GM23338 (cell line): ENCODE results near the gene AMFR. TPM values are rescaled to one million over a fixed set of nuclear protein-coding genes. Genes with fewer than 3 reads are reported as not detected.

Experiments
- ATAC-seq: fragments of 200-7000 bp; cut with Tn5 transposase; 3 replicates; pipeline ENCODE4 v1.9.1; 2020
- DNase-seq: peaks from one replicate; pipeline ENCODE4 v3.0.0-alpha.2; 2015; ENCODE audit warnings: low spot score
- H2AFZ ChIP-seq: fragments of 200-600 bp; sonication (generic); 2 replicates; pipeline ENCODE4 v1.8.0; 2016; ENCODE audit warnings: antibody characterized with exemption, mild to moderate bottlenecking, moderate library complexity
- H3F3A ChIP-seq: fragments of 200-600 bp; sonication (generic); replicated peaks from 2 replicates; pipeline ENCODE4 v1.8.0; 2017; ENCODE audit warnings: antibody characterized with exemption, mixed run types, low read depth
- H3K27ac ChIP-seq: fragments of 200-600 bp; sonication (generic); 2 replicates; pipeline ENCODE4 v1.6.1; 2016; ENCODE audit warnings: low read depth
- H3K27me3 ChIP-seq: fragments of 200-600 bp; sonication (generic); 2 replicates; pipeline ENCODE4 v1.8.0; 2016; ENCODE audit warnings: mild to moderate bottlenecking, mixed run types, moderate library complexity; ENCODE audit not compliant: insufficient read depth
- H3K36me3 ChIP-seq: fragments of 200-600 bp; sonication (generic); 2 replicates; pipeline ENCODE4 v1.8.0; 2016; ENCODE audit warnings: mild to moderate bottlenecking; ENCODE audit not compliant: insufficient read depth
- H3K4me1 ChIP-seq: fragments of 200-600 bp; sonication (generic); 2 replicates; pipeline ENCODE4 v1.8.0; 2016; ENCODE audit warnings: mild to moderate bottlenecking, moderate library complexity; ENCODE audit not compliant: insufficient read depth
- H3K4me2 ChIP-seq: fragments of 200-600 bp; sonication (generic); 2 replicates; pipeline ENCODE4 v1.7.1; 2017; ENCODE audit warnings: mixed run types
- H3K4me3 ChIP-seq: fragments of 200-600 bp; sonication (generic); 2 replicates; pipeline ENCODE4 v1.6.1; 2016; ENCODE audit warnings: mixed run types
- H3K79me2 ChIP-seq: fragments of 200-600 bp; sonication (generic); replicated peaks from 2 replicates; pipeline ENCODE4 v1.8.0; 2017; ENCODE audit warnings: mild to moderate bottlenecking; ENCODE audit not compliant: insufficient read depth
- H3K9me2 ChIP-seq: fragments of 200-600 bp; sonication (generic); 2 replicates; pipeline ENCODE4 v1.8.0; 2017; ENCODE audit not compliant: insufficient read depth
- H4K20me1 ChIP-seq: fragments of 200-600 bp; sonication (generic); replicated peaks from 2 replicates; pipeline ENCODE4 v1.8.0; 2017; ENCODE audit warnings: mild to moderate bottlenecking; ENCODE audit not compliant: insufficient read depth
- H3K27ac Mint-ChIP-seq: 2 replicates; pipeline ENCODE4 v1.8.0; 2020; ENCODE audit warnings: inconsistent platforms, mild to moderate bottlenecking, moderate library complexity, mixed read lengths
- H3K27me3 Mint-ChIP-seq: 3 replicates; pipeline ENCODE4 v1.8.0; 2022; ENCODE audit warnings: low read depth, mild to moderate bottlenecking, moderate library complexity, mixed read lengths, inconsistent platforms; ENCODE audit not compliant: insufficient read depth, poor library complexity
- H3K36me3 Mint-ChIP-seq: 3 replicates; pipeline ENCODE4 v1.8.0; 2021; ENCODE audit warnings: low read depth, mild to moderate bottlenecking, inconsistent platforms, moderate library complexity, mixed read lengths
- H3K4me1 Mint-ChIP-seq: 3 replicates; pipeline ENCODE4 v1.8.0; 2020; ENCODE audit warnings: mild to moderate bottlenecking, inconsistent platforms, mixed read lengths
- H3K4me3 Mint-ChIP-seq: 3 replicates; pipeline ENCODE4 v1.8.0; 2021; ENCODE audit warnings: moderate library complexity, mild to moderate bottlenecking, inconsistent platforms, mixed read lengths
- H3K9me3 Mint-ChIP-seq: 3 replicates; pipeline ENCODE4 v1.8.0; 2020; ENCODE audit warnings: moderate library complexity, mild to moderate bottlenecking, inconsistent platforms, mixed read lengths
- CREB1 ChIP-seq: fragments of 250-450 bp; sonication (Bioruptor Pico); IDR thresholded peaks from 2 replicates; pipeline ENCODE4 v1.5.0; 2020; ENCODE audit warnings: low read depth, mild to moderate bottlenecking, moderate library complexity
- CTCF ChIP-seq, 2 experiments: fragments of 200-600 bp in 1 of 2; sonication (generic) in 1 of 2; conservative IDR thresholded peaks; 2 replicates each; pipeline versions ENCODE4 v1.5.1 to v1.6.1; 2016 to 2017; ENCODE audit warnings: antibody characterized with exemption in 2 of 2, low read depth in 2 of 2, mild to moderate bottlenecking in 2 of 2, moderate library complexity in 1 of 2
- ETS1 ChIP-seq: IDR thresholded peaks from 2 replicates; pipeline ENCODE4 v1.6.1; 2016; ENCODE audit warnings: antibody characterized with exemption
- EZH2 ChIP-seq: fragments of 200-600 bp; sonication (generic); IDR thresholded peaks from one replicate; pipeline ENCODE4 v1.8.0; 2017; ENCODE audit warnings: antibody characterized with exemption, mild to moderate bottlenecking, low read depth; ENCODE audit not compliant: unreplicated experiment
- NANOG ChIP-seq: IDR thresholded peaks from 2 replicates; pipeline ENCODE4 v1.6.1; 2016; ENCODE audit warnings: antibody characterized with exemption, borderline replicate concordance
- REST ChIP-seq: IDR thresholded peaks from one replicate; pipeline ENCODE4 v1.6.1; 2018; ENCODE audit warnings: antibody characterized with exemption; ENCODE audit not compliant: unreplicated experiment
- STAT1 ChIP-seq: IDR thresholded peaks from one replicate; pipeline ENCODE4 v1.6.1; 2016; ENCODE audit warnings: antibody characterized with exemption; ENCODE audit not compliant: unreplicated experiment
- ZNF114 ChIP-seq: fragments of 250-450 bp; sonication (Bioruptor Pico); IDR thresholded peaks from 2 replicates; pipeline ENCODE4 v1.5.0; 2020; ENCODE audit warnings: mild to moderate bottlenecking, moderate library complexity
- ZNF462 ChIP-seq: fragments of 250-450 bp; sonication (Bioruptor Pico); IDR thresholded peaks from 2 replicates; pipeline ENCODE4 v1.5.0; 2020; ENCODE audit warnings: mild to moderate bottlenecking, moderate library complexity
- polyA plus RNA-seq: library from polyadenylated mRNA; unstranded; fragments of >200 nt; fragmentation: Nextera tagmentation; extraction: Ambion mirVana; gene quantifications from 2 replicates; pipeline ENCODE4 v1.2.1, GENCODE V29; 2016
- total RNA-seq: library from RNA; depleted of rRNA; stranded (reverse); fragments of >200 nt; shearing (Covaris generic); gene quantifications from 2 replicates; pipeline ENCODE4 v1.2.3, GENCODE V29; 2014

The AMFR gene
- total and polyA plus RNA-seq, 2 experiments from 2014 or later, result 9.0 to 41.1 TPM

GRCh38 chr16:56450275-56450985, 25.1 kb upstream of the AMFR start:
- 0 out of 2 replicates have a peak overlapping the region, but pooled peaks have one; percentile 42 for H3K27ac ChIP-seq
- H3K4me1 ChIP-seq, result peaks cover 25% of the 10 kb centered on the region; the same call in 1 of the 2 replicates
- no peak for TF ChIP-seq ETS1
- no peak for TF ChIP-seq EZH2
- no peak for TF ChIP-seq ZNF114
- TF ChIP-seq CTCF (conservative IDR thresholded peaks at IDR 0.05; ENCODE audit: low read depth in 2 of 2), result no peak
- TF ChIP-seq ZNF462 (CRISPR knock-in tag), result no peak
- TF ChIP-seq REST, result no peak
- no peak for TF ChIP-seq STAT1
- no peak for TF ChIP-seq CREB1 (CRISPR knock-in tag)
- no peak for TF ChIP-seq NANOG
- Mint-ChIP-seq H3K27ac (peak overlapping the region; percentile 97), H3K4me1 (peaks cover 22% of the 10 kb centered on the region), H3K4me3 (peak overlapping the region; percentile 95), H3K27me3 (no peaks in the 10 kb centered on the region), H3K36me3 (peaks cover 30% of the 10 kb centered on the region), H3K9me3 (no peaks in the 10 kb centered on the region)
- H2AFZ ChIP-seq, result peak overlapping the region; percentile 49; the same call in 1 of the 2 replicates
- ATAC-seq (peak; percentile 15; the same call in 2 of the 3 replicates), DNase-seq (peak; percentile 43)
- peaks cover 28% of the 10 kb centered on the region for H3K36me3 ChIP-seq
- no peaks in the 10 kb centered on the region for H3F3A ChIP-seq
- peak overlapping the region; percentile 92 for H3K4me2 ChIP-seq
- H3K79me2 ChIP-seq, result peaks cover 78% of the 10 kb centered on the region
- H3K9me2 ChIP-seq, result no peaks in the 10 kb centered on the region
- H3K4me3 ChIP-seq, result peak overlapping the region; percentile 92
- H3K27me3 ChIP-seq, result no peaks in the 10 kb centered on the region
- peaks cover 49% of the 10 kb centered on the region for H4K20me1 ChIP-seq
